ENCODE data around the gene DKK2.
A peak's percentile ranks its signal among the peaks of the same experiment; 100 is the strongest.
"Not testable (repeated sequence)": the region's sequence is repeated elsewhere in the genome, so short reads cannot be mapped to it uniquely, and the experiment has no call there.

The DKK2 gene

GRCh38 chr4:106909486-106910188, 126.5 kb downstream of the DKK2 start:
- no peak for DNase-seq (ENCODE audit: low read depth)

GRCh38 chr4:106908049-106908448, 128.1 kb downstream of the DKK2 start:
- DNase-seq (ENCODE audit: low read depth): not testable (repeated sequence)

- DNase-seq (ENCODE audit: low read depth): no peak
Measured at GRCh38 chr4:106907216-106907615, 128.9 kb downstream of the DKK2 start.

GRCh38 chr4:106906728-106907127, 129.4 kb downstream of the DKK2 start:
- DNase-seq (ENCODE audit: low read depth): no peak

- DNase-seq (ENCODE audit: low read depth): peak; percentile 57
Measured at GRCh38 chr4:106898621-106899230, 137.4 kb downstream of the DKK2 start.

- DNase-seq (ENCODE audit: low read depth): peak; percentile 6
Measured at GRCh38 chr4:106893903-106894302, 142.2 kb downstream of the DKK2 start.

GRCh38 chr4:106893395-106893881, 142.7 kb downstream of the DKK2 start:
- no peak for DNase-seq (ENCODE audit: low read depth)

- no peak for DNase-seq (ENCODE audit: low read depth)
Measured at GRCh38 chr4:106892786-106893185, 143.3 kb downstream of the DKK2 start.

GRCh38 chr4:106875340-106875739, 160.8 kb downstream of the DKK2 start:
- no peak for DNase-seq (ENCODE audit: low read depth)
